Activated T-cell treated with anti-CD3 and anti-CD28 coated beads, Interleukin-2, amount 50 U/mL, for 1 hour (primary cell): ENCODE data around the gene MINDY4.

Experiments used
- DNase-seq: peaks from one replicate; pipeline ENCODE4 v3.0.0-alpha.2; 2020

The MINDY4 gene

GRCh38 chr7:30776971-30777370, 5.8 kb downstream of the MINDY4 start:
- no peak for DNase-seq

GRCh38 chr7:30778255-30779025, 7.2 kb downstream of the MINDY4 start:
- DNase-seq, result no peak

- DNase-seq, result no peak
Observed at GRCh38 chr7:30779574-30779973, 8.4 kb downstream of the MINDY4 start.

GRCh38 chr7:30780941-30781340, 9.7 kb downstream of the MINDY4 start:
- DNase-seq, result no peak

- DNase-seq, result no peak
Observed at GRCh38 chr7:30782690-30783089, 11.5 kb downstream of the MINDY4 start.

GRCh38 chr7:30785786-30786185, 14.6 kb downstream of the MINDY4 start:
- DNase-seq, result no peak

GRCh38 chr7:30787486-30787885, 16.3 kb downstream of the MINDY4 start:
- DNase-seq, result no peak

GRCh38 chr7:30788640-30789333, 17.6 kb downstream of the MINDY4 start:
- no peak for DNase-seq

- DNase-seq, result no peak
Observed at GRCh38 chr7:30789334-30789711, 18.1 kb downstream of the MINDY4 start.

GRCh38 chr7:30790356-30790755, 19.1 kb downstream of the MINDY4 start:
- DNase-seq, result no peak

GRCh38 chr7:30791114-30791513, 19.9 kb downstream of the MINDY4 start:
- DNase-seq, result no peak

GRCh38 chr7:30795161-30795948, 24.1 kb downstream of the MINDY4 start:
- DNase-seq, result no peak

GRCh38 chr7:30796105-30796869, 25.1 kb downstream of the MINDY4 start:
- no peak for DNase-seq

- no peak for DNase-seq
Observed at GRCh38 chr7:30797176-30798040, 26.2 kb downstream of the MINDY4 start.

GRCh38 chr7:30799206-30799975, 28.2 kb downstream of the MINDY4 start:
- DNase-seq, result no peak

- DNase-seq, result no peak
Observed at GRCh38 chr7:30799976-30800661, 28.9 kb downstream of the MINDY4 start.

GRCh38 chr7:30800785-30801252, 29.6 kb downstream of the MINDY4 start:
- no peak for DNase-seq

- no peak for DNase-seq
Observed at GRCh38 chr7:30802812-30803211, 31.6 kb downstream of the MINDY4 start.

- DNase-seq, result no peak
Observed at GRCh38 chr7:30804078-30804661, 33.0 kb downstream of the MINDY4 start.
